ENCODE data around the gene IDH3B.

IDH3B gene

DNA sequence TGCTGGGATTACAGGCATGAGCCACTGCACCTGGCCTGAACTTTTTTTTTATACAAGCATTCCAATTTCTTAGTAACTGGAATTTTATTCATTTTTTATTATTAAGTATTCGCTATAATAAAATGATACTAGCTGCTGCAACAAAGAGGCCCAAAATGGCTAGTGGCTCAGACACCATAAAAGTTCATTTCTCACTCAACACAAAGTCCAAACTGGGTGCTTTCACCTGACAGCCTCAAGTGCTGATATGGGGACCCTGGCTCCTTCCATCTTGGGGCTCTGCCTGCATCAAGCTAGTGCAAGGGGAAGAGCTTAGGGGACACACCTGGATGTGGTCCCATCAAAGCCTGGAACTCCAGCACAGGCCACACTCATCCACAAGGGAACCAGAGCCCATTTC is 23.8 kb downstream of the IDH3B start:
- no peak overlapping the region for H3K4me3 ChIP-seq (ENCODE audit: low read length in 2 of 2)
- no peaks in the 10 kb centered on the region for H3K4me1 ChIP-seq (ENCODE audit: control insufficient read depth, insufficient read depth, low read length)
- H3K27ac ChIP-seq (ENCODE audit: low read length): no peak overlapping the region
- H3K27me3 ChIP-seq (ENCODE audit: control insufficient read depth in 1 of 2, insufficient read depth in 2 of 2, low read length in 2 of 2): no peaks in the 10 kb centered on the region
- no peaks in the 10 kb centered on the region for H3K9me3 ChIP-seq (ENCODE audit: control insufficient read depth in 2 of 2, low read length in 2 of 2)
- H3K9ac ChIP-seq (ENCODE audit: low read length in 2 of 2): no peak overlapping the region
- peaks cover 0 to 6% of the 10 kb centered on the region in 2 donors for H3K36me3 ChIP-seq (ENCODE audit: control insufficient read depth in 2 of 2, insufficient read depth in 2 of 2, low read length in 2 of 2)

DNA sequence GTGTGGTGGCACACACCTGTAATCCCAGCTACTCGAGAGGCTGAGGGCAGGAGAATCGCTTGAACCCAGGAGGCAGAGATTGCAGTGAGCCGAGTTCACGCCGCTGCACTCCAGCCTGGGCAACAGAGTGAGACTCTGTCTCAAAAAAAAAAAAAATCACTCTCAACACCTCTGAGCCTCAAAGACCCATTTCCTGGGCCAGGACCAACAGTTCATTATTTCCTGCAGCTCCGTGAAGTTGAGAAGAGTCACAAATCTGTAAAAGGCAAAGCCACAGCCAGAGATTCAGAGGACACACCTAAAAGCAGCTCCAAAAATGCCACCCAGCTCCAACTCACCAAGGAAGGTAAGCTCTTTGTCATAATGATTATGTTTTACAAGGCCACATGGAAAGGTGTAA is 26.8 kb downstream of the IDH3B start:
- Histone ChIP-seq H3K9ac (ENCODE audit: low read length in 2 of 2) (no peak overlapping the region), H3K27me3 (ENCODE audit: control insufficient read depth in 1 of 2, insufficient read depth in 2 of 2, low read length in 2 of 2) (no peaks in the 10 kb centered on the region), H3K36me3 (ENCODE audit: control insufficient read depth in 2 of 2, insufficient read depth in 2 of 2, low read length in 2 of 2) (no peaks in the 10 kb centered on the region), H3K9me3 (ENCODE audit: control insufficient read depth in 2 of 2, low read length in 2 of 2) (no peaks in the 10 kb centered on the region), H3K4me1 (ENCODE audit: control insufficient read depth, insufficient read depth, low read length) (no peaks in the 10 kb centered on the region), H3K27ac (ENCODE audit: low read length) (no peak overlapping the region), H3K4me3 (ENCODE audit: low read length in 2 of 2) (no peak overlapping the region)

- no peaks in the 10 kb centered on the region for H3K27me3 ChIP-seq (ENCODE audit: control insufficient read depth in 1 of 2, insufficient read depth in 2 of 2, low read length in 2 of 2)
- H3K27ac ChIP-seq (ENCODE audit: low read length): no peak overlapping the region
- no peak overlapping the region for H3K4me3 ChIP-seq (ENCODE audit: low read length in 2 of 2)
Observed at GRCh38 chr20:2633381-2633780, 30.6 kb downstream of the IDH3B start.

DNA sequence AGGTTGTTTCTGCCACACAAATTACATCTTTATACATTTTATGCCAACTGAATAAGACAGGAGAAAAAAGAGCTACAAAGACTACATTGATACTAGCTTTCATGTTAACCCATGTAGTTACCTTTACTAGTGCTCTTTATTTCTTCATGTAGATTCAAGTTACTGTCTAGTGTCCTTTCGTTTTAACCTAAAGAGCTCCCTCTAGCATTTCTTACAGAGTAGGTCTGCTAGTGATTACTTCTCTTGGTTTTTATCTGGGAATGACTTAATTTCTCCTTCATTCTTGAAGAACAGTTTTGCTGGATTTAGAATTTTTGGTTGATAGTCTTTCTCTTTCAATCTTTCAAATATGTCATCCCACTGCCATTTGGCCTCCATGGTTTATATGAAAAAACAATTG is 32.8 kb downstream of the IDH3B start:
- Histone ChIP-seq H3K27ac (ENCODE audit: low read length) (no peak overlapping the region), H3K9me3 (ENCODE audit: control insufficient read depth in 2 of 2, low read length in 2 of 2) (peaks cover 0 to 5% of the 10 kb centered on the region in 2 donors), H3K36me3 (ENCODE audit: control insufficient read depth in 2 of 2, insufficient read depth in 2 of 2, low read length in 2 of 2) (no peaks in the 10 kb centered on the region), H3K4me3 (ENCODE audit: low read length in 2 of 2) (no peak overlapping the region), H3K27me3 (ENCODE audit: control insufficient read depth in 1 of 2, insufficient read depth in 2 of 2, low read length in 2 of 2) (no peaks in the 10 kb centered on the region), H3K9ac (ENCODE audit: low read length in 2 of 2) (no peak overlapping the region), H3K4me1 (ENCODE audit: control insufficient read depth, insufficient read depth, low read length) (no peaks in the 10 kb centered on the region)

More at GRCh38 chr20:2633381-2633780, 30.6 kb downstream of the IDH3B start:
- Histone ChIP-seq H3K9me3 (ENCODE audit: control insufficient read depth in 2 of 2, low read length in 2 of 2) (no peaks in the 10 kb centered on the region), H3K36me3 (ENCODE audit: control insufficient read depth in 2 of 2, insufficient read depth in 2 of 2, low read length in 2 of 2) (no peaks in the 10 kb centered on the region), H3K9ac (ENCODE audit: low read length in 2 of 2) (no peak overlapping the region), H3K4me1 (ENCODE audit: control insufficient read depth, insufficient read depth, low read length) (no peaks in the 10 kb centered on the region)

DNA sequence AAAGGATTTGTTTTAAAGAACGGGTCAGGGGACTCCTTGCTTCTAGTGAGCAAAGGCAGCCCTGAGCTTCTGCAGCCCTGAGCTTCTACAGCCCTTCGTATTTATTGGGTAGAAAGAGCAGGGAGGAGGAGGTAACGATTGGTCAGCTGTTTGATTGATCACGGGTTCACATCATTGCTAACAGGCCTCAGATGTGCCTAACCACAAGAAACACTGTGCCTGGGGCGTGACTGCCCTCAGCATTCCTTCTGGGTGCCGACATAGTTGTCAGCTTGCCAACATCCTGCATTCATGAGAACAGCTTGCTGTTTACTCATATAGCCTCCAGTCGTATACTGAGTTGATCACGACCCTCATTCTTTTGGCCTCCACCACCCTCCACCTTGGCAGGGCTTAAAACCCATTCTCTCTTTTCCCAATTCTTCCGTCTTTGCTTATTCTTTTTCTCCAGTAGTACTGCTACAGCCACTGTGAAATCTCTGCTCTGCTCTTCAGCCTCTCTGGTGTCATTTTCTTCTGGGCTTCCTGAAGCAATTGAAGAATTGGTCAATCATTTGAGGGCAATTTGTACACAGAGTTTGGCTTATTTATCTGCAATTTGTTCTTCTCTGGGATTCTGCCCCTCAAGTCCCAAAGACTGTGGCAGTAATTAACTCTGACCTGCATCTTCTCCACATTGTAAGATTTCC is 37.0 kb downstream of the IDH3B start:
- Histone ChIP-seq H3K36me3 (ENCODE audit: control insufficient read depth in 2 of 2, insufficient read depth in 2 of 2, low read length in 2 of 2) (no peaks in the 10 kb centered on the region), H3K9ac (ENCODE audit: low read length in 2 of 2) (no peak overlapping the region), H3K27ac (ENCODE audit: low read length) (no peak overlapping the region), H3K4me3 (ENCODE audit: low read length in 2 of 2) (no peak overlapping the region), H3K27me3 (ENCODE audit: control insufficient read depth in 1 of 2, insufficient read depth in 2 of 2, low read length in 2 of 2) (no peaks in the 10 kb centered on the region), H3K4me1 (ENCODE audit: control insufficient read depth, insufficient read depth, low read length) (no peaks in the 10 kb centered on the region), H3K9me3 (ENCODE audit: control insufficient read depth in 2 of 2, low read length in 2 of 2) (peaks cover 0 to 5% of the 10 kb centered on the region in 2 donors)

- Histone ChIP-seq H3K4me3 (ENCODE audit: low read length in 2 of 2) (no peak overlapping the region), H3K36me3 (ENCODE audit: control insufficient read depth in 2 of 2, insufficient read depth in 2 of 2, low read length in 2 of 2) (no peaks in the 10 kb centered on the region), H3K9me3 (ENCODE audit: control insufficient read depth in 2 of 2, low read length in 2 of 2) (peaks cover 0 to 5% of the 10 kb centered on the region in 2 donors), H3K4me1 (ENCODE audit: control insufficient read depth, insufficient read depth, low read length) (no peaks in the 10 kb centered on the region), H3K9ac (ENCODE audit: low read length in 2 of 2) (no peak overlapping the region), H3K27ac (ENCODE audit: low read length) (no peak overlapping the region), H3K27me3 (ENCODE audit: control insufficient read depth in 1 of 2, insufficient read depth in 2 of 2, low read length in 2 of 2) (no peaks in the 10 kb centered on the region)
Observed at GRCh38 chr20:2625062-2625461, 39.0 kb downstream of the IDH3B start.

- Histone ChIP-seq H3K9ac (ENCODE audit: low read length in 2 of 2) (no peak overlapping the region), H3K4me3 (ENCODE audit: low read length in 2 of 2) (no peak overlapping the region), H3K9me3 (ENCODE audit: control insufficient read depth in 2 of 2, low read length in 2 of 2) (peaks cover 3 to 5% of the 10 kb centered on the region in 2 donors), H3K36me3 (ENCODE audit: control insufficient read depth in 2 of 2, insufficient read depth in 2 of 2, low read length in 2 of 2) (no peaks in the 10 kb centered on the region), H3K27ac (ENCODE audit: low read length) (no peak overlapping the region), H3K4me1 (ENCODE audit: control insufficient read depth, insufficient read depth, low read length) (no peaks in the 10 kb centered on the region), H3K27me3 (ENCODE audit: control insufficient read depth in 1 of 2, insufficient read depth in 2 of 2, low read length in 2 of 2) (no peaks in the 10 kb centered on the region)
Observed at GRCh38 chr20:2624190-2624589, 39.8 kb downstream of the IDH3B start.

- peaks cover 0 to 3% of the 10 kb centered on the region in 2 donors for H3K9me3 ChIP-seq (ENCODE audit: control insufficient read depth in 2 of 2, low read length in 2 of 2)
- no peak overlapping the region for H3K4me3 ChIP-seq (ENCODE audit: low read length in 2 of 2)
- no peak overlapping the region for H3K9ac ChIP-seq (ENCODE audit: low read length in 2 of 2)
- no peaks in the 10 kb centered on the region for H3K4me1 ChIP-seq (ENCODE audit: control insufficient read depth, insufficient read depth, low read length)
- H3K27me3 ChIP-seq (ENCODE audit: control insufficient read depth in 1 of 2, insufficient read depth in 2 of 2, low read length in 2 of 2): peaks cover 0 to 6% of the 10 kb centered on the region in 2 donors
- no peak overlapping the region for H3K27ac ChIP-seq (ENCODE audit: low read length)
- no peaks in the 10 kb centered on the region for H3K36me3 ChIP-seq (ENCODE audit: control insufficient read depth in 2 of 2, insufficient read depth in 2 of 2, low read length in 2 of 2)
Observed at GRCh38 chr20:2619961-2620595, 43.9 kb downstream of the IDH3B start.

DNA sequence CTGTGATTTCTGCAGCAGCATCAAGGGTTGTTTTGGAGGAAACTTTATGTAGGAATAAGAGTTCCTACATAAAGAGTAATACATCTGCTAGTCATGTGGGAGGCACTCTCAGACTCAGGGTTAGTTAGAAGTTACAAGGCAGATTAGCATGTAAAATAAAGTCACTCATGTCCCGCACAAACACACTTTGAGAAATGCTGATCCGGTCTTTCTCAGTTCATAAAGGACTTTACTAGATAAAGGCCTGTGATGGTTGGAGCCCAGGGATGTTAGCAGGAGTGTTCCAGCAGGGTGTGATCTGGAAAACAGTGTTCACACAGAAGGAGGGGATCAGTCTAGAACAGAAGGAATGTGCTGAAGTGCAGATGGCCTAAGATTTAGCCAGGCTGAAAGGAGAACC is 44.7 kb downstream of the IDH3B start:
- no peaks in the 10 kb centered on the region for H3K4me1 ChIP-seq (ENCODE audit: control insufficient read depth, insufficient read depth, low read length)
- peaks cover 0 to 6% of the 10 kb centered on the region in 2 donors for H3K27me3 ChIP-seq (ENCODE audit: control insufficient read depth in 1 of 2, insufficient read depth in 2 of 2, low read length in 2 of 2)
- no peaks in the 10 kb centered on the region for H3K36me3 ChIP-seq (ENCODE audit: control insufficient read depth in 2 of 2, insufficient read depth in 2 of 2, low read length in 2 of 2)
- H3K9me3 ChIP-seq (ENCODE audit: control insufficient read depth in 2 of 2, low read length in 2 of 2): peaks cover 0 to 3% of the 10 kb centered on the region in 2 donors
- no peak overlapping the region for H3K27ac ChIP-seq (ENCODE audit: low read length)
- no peak overlapping the region for H3K4me3 ChIP-seq (ENCODE audit: low read length in 2 of 2)
- H3K9ac ChIP-seq (ENCODE audit: low read length in 2 of 2): no peak overlapping the region

DNA sequence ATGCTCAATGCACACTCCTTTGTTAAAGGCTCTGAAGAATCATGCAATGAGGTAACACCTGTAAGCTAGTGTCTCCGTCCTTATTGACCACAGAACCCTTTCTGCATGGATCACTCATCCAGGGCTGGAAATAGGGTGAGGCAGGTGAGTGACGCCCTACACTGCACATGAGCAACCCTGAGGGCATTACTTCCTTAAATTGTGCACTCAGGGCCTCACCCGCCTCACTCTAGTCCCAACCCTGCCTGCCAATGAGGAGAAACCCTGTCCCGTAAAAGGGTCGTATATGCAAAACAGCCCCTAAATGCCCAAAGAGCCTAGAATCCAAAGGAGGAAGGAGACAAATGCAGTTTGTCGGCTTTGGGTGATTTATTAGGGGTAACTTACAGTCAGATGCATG is 45.2 kb downstream of the IDH3B start:
- H3K9ac ChIP-seq (ENCODE audit: low read length in 2 of 2): no peak overlapping the region
- peaks cover 0 to 3% of the 10 kb centered on the region in 2 donors for H3K9me3 ChIP-seq (ENCODE audit: control insufficient read depth in 2 of 2, low read length in 2 of 2)
- H3K27ac ChIP-seq (ENCODE audit: low read length): no peak overlapping the region
- H3K27me3 ChIP-seq (ENCODE audit: control insufficient read depth in 1 of 2, insufficient read depth in 2 of 2, low read length in 2 of 2): peaks cover 0 to 6% of the 10 kb centered on the region in 2 donors
- no peaks in the 10 kb centered on the region for H3K4me1 ChIP-seq (ENCODE audit: control insufficient read depth, insufficient read depth, low read length)
- H3K4me3 ChIP-seq (ENCODE audit: low read length in 2 of 2): no peak overlapping the region
- no peaks in the 10 kb centered on the region for H3K36me3 ChIP-seq (ENCODE audit: control insufficient read depth in 2 of 2, insufficient read depth in 2 of 2, low read length in 2 of 2)

DNA sequence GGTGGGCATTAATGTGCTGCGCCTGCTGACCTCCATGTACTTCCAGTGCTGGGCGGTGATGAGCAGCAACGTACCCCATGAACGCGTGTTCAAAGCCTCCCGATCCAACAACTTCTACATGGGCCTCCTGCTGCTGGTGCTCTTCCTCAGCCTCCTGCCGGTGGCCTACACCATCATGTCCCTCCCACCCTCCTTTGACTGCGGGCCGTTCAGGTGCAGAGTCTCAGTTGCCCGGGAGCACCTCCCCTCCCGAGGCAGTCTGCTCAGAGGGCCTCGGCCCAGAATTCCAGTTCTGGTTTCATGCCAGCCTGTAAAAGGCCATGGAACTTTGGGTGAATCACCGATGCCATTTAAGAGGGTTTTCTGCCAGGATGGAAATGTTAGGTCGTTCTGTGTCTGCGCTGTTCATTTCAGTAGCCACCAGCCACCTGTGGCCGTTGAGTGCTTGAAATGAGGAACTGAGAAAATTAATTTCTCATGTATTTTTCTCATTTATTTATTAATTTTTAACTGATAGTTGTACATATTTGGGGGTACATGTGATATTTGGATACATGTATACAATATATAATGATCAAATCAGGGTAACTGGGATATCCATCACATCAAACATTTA is 46.8 kb downstream of the IDH3B start:
- Histone ChIP-seq H3K27me3 (ENCODE audit: control insufficient read depth in 1 of 2, insufficient read depth in 2 of 2, low read length in 2 of 2) (peaks cover 2 to 6% of the 10 kb centered on the region in 2 donors), H3K27ac (ENCODE audit: low read length) (no peak overlapping the region)

More for the DNA sequence above, 46.8 kb downstream of the IDH3B start:
- Histone ChIP-seq H3K9ac (ENCODE audit: low read length in 2 of 2) (no peak overlapping the region), H3K4me1 (ENCODE audit: control insufficient read depth, insufficient read depth, low read length) (no peaks in the 10 kb centered on the region), H3K9me3 (ENCODE audit: control insufficient read depth in 2 of 2, low read length in 2 of 2) (peaks cover 0 to 3% of the 10 kb centered on the region in 2 donors), H3K4me3 (ENCODE audit: low read length in 2 of 2) (no peak overlapping the region), H3K36me3 (ENCODE audit: control insufficient read depth in 2 of 2, insufficient read depth in 2 of 2, low read length in 2 of 2) (no peaks in the 10 kb centered on the region)
